ENCODE data around the gene ACSL3.

The ACSL3 gene

GRCh38 chr2:222942561-222942960 is 81.7 kb downstream of the ACSL3 start:
- H3K4me1 ChIP-seq (ENCODE audit: insufficient read depth, low read length) = peaks cover 11% of the 10 kb centered on the region; the same call in 1 of the 2 replicates
- no peak overlapping the region for H3K9ac ChIP-seq (ENCODE audit: low read depth, low read length)
- peaks cover 5% of the 10 kb centered on the region; the same call in 1 of the 2 replicates for H3K36me3 ChIP-seq (ENCODE audit: insufficient read depth, low read length)
- peaks cover 3% of the 10 kb centered on the region; the same call in 1 of the 2 replicates for H3K9me3 ChIP-seq (ENCODE audit: control insufficient read depth, insufficient read depth, low read length)

GRCh38 chr2:222942977-222943376 is 82.1 kb downstream of the ACSL3 start:
- Histone ChIP-seq H3K4me1 (ENCODE audit: insufficient read depth, low read length) (peaks cover 11% of the 10 kb centered on the region; the same call in 1 of the 2 replicates), H3K9ac (ENCODE audit: low read depth, low read length) (no peak overlapping the region), H3K9me3 (ENCODE audit: control insufficient read depth, insufficient read depth, low read length) (0 out of 2 replicates have a peak, but pooled peaks cover 3% of the 10 kb centered on the region), H3K36me3 (ENCODE audit: insufficient read depth, low read length) (peaks cover 5% of the 10 kb centered on the region; the same call in 1 of the 2 replicates)

GRCh38 chr2:222943820-222944219 is 83.0 kb downstream of the ACSL3 start:
- Histone ChIP-seq H3K36me3 (ENCODE audit: insufficient read depth, low read length) (peaks cover 5% of the 10 kb centered on the region; the same call in 1 of the 2 replicates), H3K9ac (ENCODE audit: low read depth, low read length) (no peak overlapping the region), H3K9me3 (ENCODE audit: control insufficient read depth, insufficient read depth, low read length) (0 out of 2 replicates have a peak, but pooled peaks cover 2% of the 10 kb centered on the region), H3K4me1 (ENCODE audit: insufficient read depth, low read length) (peaks cover 11% of the 10 kb centered on the region; the same call in 1 of the 2 replicates)

GRCh38 chr2:222944552-222944951 is 83.7 kb downstream of the ACSL3 start:
- no peak overlapping the region for H3K9ac ChIP-seq (ENCODE audit: low read depth, low read length)
- H3K36me3 ChIP-seq (ENCODE audit: insufficient read depth, low read length) = peaks cover 5% of the 10 kb centered on the region; the same call in 1 of the 2 replicates
- no peaks in the 10 kb centered on the region for H3K9me3 ChIP-seq (ENCODE audit: control insufficient read depth, insufficient read depth, low read length)
- peaks cover 11% of the 10 kb centered on the region; the same call in 1 of the 2 replicates for H3K4me1 ChIP-seq (ENCODE audit: insufficient read depth, low read length)

GRCh38 chr2:222944971-222945740 is 84.3 kb downstream of the ACSL3 start:
- Histone ChIP-seq H3K9ac (ENCODE audit: low read depth, low read length) (no peak overlapping the region), H3K4me1 (ENCODE audit: insufficient read depth, low read length) (peaks cover 11% of the 10 kb centered on the region; the same call in 1 of the 2 replicates), H3K9me3 (ENCODE audit: control insufficient read depth, insufficient read depth, low read length) (no peaks in the 10 kb centered on the region), H3K36me3 (ENCODE audit: insufficient read depth, low read length) (peaks cover 5% of the 10 kb centered on the region; the same call in 1 of the 2 replicates)

- no peak overlapping the region for H3K9ac ChIP-seq (ENCODE audit: low read depth, low read length)
- peaks cover 11% of the 10 kb centered on the region; the same call in 1 of the 2 replicates for H3K4me1 ChIP-seq (ENCODE audit: insufficient read depth, low read length)
- H3K36me3 ChIP-seq (ENCODE audit: insufficient read depth, low read length) = peaks cover 5% of the 10 kb centered on the region; the same call in 1 of the 2 replicates
- no peaks in the 10 kb centered on the region for H3K9me3 ChIP-seq (ENCODE audit: control insufficient read depth, insufficient read depth, low read length)
Measured at GRCh38 chr2:222945887-222946286, 85.1 kb downstream of the ACSL3 start.

GRCh38 chr2:222946700-222947287 is 86.0 kb downstream of the ACSL3 start:
- no peaks in the 10 kb centered on the region for H3K9me3 ChIP-seq (ENCODE audit: control insufficient read depth, insufficient read depth, low read length)
- peaks cover 11% of the 10 kb centered on the region; the same call in 1 of the 2 replicates for H3K4me1 ChIP-seq (ENCODE audit: insufficient read depth, low read length)
- no peak overlapping the region for H3K9ac ChIP-seq (ENCODE audit: low read depth, low read length)
- H3K36me3 ChIP-seq (ENCODE audit: insufficient read depth, low read length) = no peaks in the 10 kb centered on the region

GRCh38 chr2:222949073-222949472 is 88.2 kb downstream of the ACSL3 start:
- H3K9me3 ChIP-seq (ENCODE audit: control insufficient read depth, insufficient read depth, low read length) = no peaks in the 10 kb centered on the region

GRCh38 chr2:222949690-222950323 is 89.0 kb downstream of the ACSL3 start:
- no peaks in the 10 kb centered on the region for H3K36me3 ChIP-seq (ENCODE audit: insufficient read depth, low read length)
- no peak overlapping the region for H3K9ac ChIP-seq (ENCODE audit: low read depth, low read length)
- 0 out of 2 replicates have a peak, but pooled peaks cover 2% of the 10 kb centered on the region for H3K4me1 ChIP-seq (ENCODE audit: insufficient read depth, low read length)
- H3K9me3 ChIP-seq (ENCODE audit: control insufficient read depth, insufficient read depth, low read length) = no peaks in the 10 kb centered on the region

More at GRCh38 chr2:222949073-222949472, 88.2 kb downstream of the ACSL3 start:
- Histone ChIP-seq H3K4me1 (ENCODE audit: insufficient read depth, low read length) (peaks cover 7% of the 10 kb centered on the region; the same call in 1 of the 2 replicates), H3K9ac (ENCODE audit: low read depth, low read length) (no peak overlapping the region), H3K36me3 (ENCODE audit: insufficient read depth, low read length) (no peaks in the 10 kb centered on the region)

GRCh38 chr2:222950638-222951285 is 89.9 kb downstream of the ACSL3 start:
- Histone ChIP-seq H3K36me3 (ENCODE audit: insufficient read depth, low read length) (no peaks in the 10 kb centered on the region), H3K4me1 (ENCODE audit: insufficient read depth, low read length) (no peaks in the 10 kb centered on the region), H3K9ac (ENCODE audit: low read depth, low read length) (no peak overlapping the region), H3K9me3 (ENCODE audit: control insufficient read depth, insufficient read depth, low read length) (no peaks in the 10 kb centered on the region)

- H3K9ac ChIP-seq (ENCODE audit: low read depth, low read length) = no peak overlapping the region
Measured at GRCh38 chr2:222952204-222952603, 91.4 kb downstream of the ACSL3 start.

GRCh38 chr2:222955008-222955407 is 94.2 kb downstream of the ACSL3 start:
- Histone ChIP-seq H3K9me3 (ENCODE audit: control insufficient read depth, insufficient read depth, low read length) (no peaks in the 10 kb centered on the region), H3K4me1 (ENCODE audit: insufficient read depth, low read length) (peaks cover 16% of the 10 kb centered on the region), H3K36me3 (ENCODE audit: insufficient read depth, low read length) (no peaks in the 10 kb centered on the region), H3K9ac (ENCODE audit: low read depth, low read length) (no peak overlapping the region)

More at GRCh38 chr2:222952204-222952603, 91.4 kb downstream of the ACSL3 start:
- Histone ChIP-seq H3K9me3 (ENCODE audit: control insufficient read depth, insufficient read depth, low read length) (no peaks in the 10 kb centered on the region), H3K36me3 (ENCODE audit: insufficient read depth, low read length) (no peaks in the 10 kb centered on the region), H3K4me1 (ENCODE audit: insufficient read depth, low read length) (no peaks in the 10 kb centered on the region)

GRCh38 chr2:222959358-222959757 is 98.5 kb downstream of the ACSL3 start:
- peaks cover 3% of the 10 kb centered on the region; the same call in 1 of the 2 replicates for H3K9me3 ChIP-seq (ENCODE audit: control insufficient read depth, insufficient read depth, low read length)
- no peak overlapping the region for H3K9ac ChIP-seq (ENCODE audit: low read depth, low read length)

GRCh38 chr2:222960126-222960525 is 99.3 kb downstream of the ACSL3 start:
- H3K9me3 ChIP-seq (ENCODE audit: control insufficient read depth, insufficient read depth, low read length) = peaks cover 3% of the 10 kb centered on the region; the same call in 1 of the 2 replicates
- H3K36me3 ChIP-seq (ENCODE audit: insufficient read depth, low read length) = no peaks in the 10 kb centered on the region
- peaks cover 20% of the 10 kb centered on the region for H3K4me1 ChIP-seq (ENCODE audit: insufficient read depth, low read length)
- no peak overlapping the region for H3K9ac ChIP-seq (ENCODE audit: low read depth, low read length)

More at GRCh38 chr2:222959358-222959757, 98.5 kb downstream of the ACSL3 start:
- Histone ChIP-seq H3K36me3 (ENCODE audit: insufficient read depth, low read length) (no peaks in the 10 kb centered on the region), H3K4me1 (ENCODE audit: insufficient read depth, low read length) (peaks cover 20% of the 10 kb centered on the region)

Data from ES-I3 (cell line).